Caco-2 (cell line): Measurements from ENCODE around the gene HLCS. TPM values are rescaled to one million over a fixed set of nuclear protein-coding genes. Genes with fewer than 3 reads are reported as not detected.

Experiments
- BruUV-seq: library from RNA; stranded (reverse); fragments of 400-500 nt; replicated peaks from 2 replicates; lab custom pipeline; 2021; lab: Mats Ljungman, UMichigan
- CTCF ChIA-PET: fragments of 300-600 bp; sonication (Branson Sonifier 250); formaldehyde crosslinking; loops from one replicate; lab custom pipeline; 2022; ENCODE audit warnings: antibody characterized with exemption; lab: Charles Lee
- POLR2A ChIA-PET: fragments of 300-600 bp; sonication (Branson Sonifier 250); formaldehyde crosslinking; loops from one replicate; lab custom pipeline; 2022; ENCODE audit warnings: antibody characterized with exemption; lab: Charles Lee
- DNase-seq, 2 experiments: peaks; one replicate each; pipeline versions ENCODE4 v3.0.0 to v3.0.0-alpha.2; 2020 to 2022
- H3K27me3 ChIP-seq: replicated peaks from 2 replicates; pipeline ENCODE4 v1.6.0; 2011; ENCODE audit warnings: low read length; ENCODE audit not compliant: control insufficient read depth, insufficient read depth
- H3K36me3 ChIP-seq: 2 replicates; pipeline ENCODE4 v1.5.1; 2011; ENCODE audit warnings: low read length; ENCODE audit not compliant: control insufficient read depth, insufficient read depth
- H3K4me1 ChIP-seq: fragments of 250-450 bp; sonication (Bioruptor Pico); 2 replicates; pipeline ENCODE4 v1.5.1; 2020; ENCODE audit warnings: mild to moderate bottlenecking
- H3K4me3 ChIP-seq: 2 replicates; pipeline ENCODE4 v1.5.1; 2011; ENCODE audit warnings: low read depth, mild to moderate bottlenecking, control low read depth, low read length
- H3K9me3 ChIP-seq: fragments of 250-450 bp; sonication (Bioruptor Pico); 2 replicates; pipeline ENCODE4 v1.5.1; 2020; ENCODE audit warnings: mild to moderate bottlenecking, moderate library complexity
- H3K27ac Mint-ChIP-seq: one replicate; pipeline ENCODE4 v1.8.0; 2022; ENCODE audit warnings: mixed read lengths; ENCODE audit not compliant: unreplicated experiment
- H3K27me3 Mint-ChIP-seq: one replicate; pipeline ENCODE4 v1.8.0; 2022; ENCODE audit warnings: mixed read lengths; ENCODE audit not compliant: insufficient read depth, unreplicated experiment
- H3K36me3 Mint-ChIP-seq: one replicate; pipeline ENCODE4 v1.8.0; 2022; ENCODE audit warnings: mild to moderate bottlenecking, mixed read lengths; ENCODE audit not compliant: insufficient read depth, unreplicated experiment
- H3K4me1 Mint-ChIP-seq: one replicate; pipeline ENCODE4 v1.8.0; 2022; ENCODE audit warnings: low read depth, mixed read lengths; ENCODE audit not compliant: unreplicated experiment
- H3K4me3 Mint-ChIP-seq: one replicate; pipeline ENCODE4 v1.8.0; 2022; ENCODE audit warnings: mild to moderate bottlenecking, moderate library complexity, mixed read lengths; ENCODE audit not compliant: unreplicated experiment
- H3K9me3 Mint-ChIP-seq: one replicate; pipeline ENCODE4 v1.8.0; 2022; ENCODE audit warnings: mixed read lengths; ENCODE audit not compliant: unreplicated experiment
- intact Hi-C: fragments of 100-400 bp; cut with micrococcal nuclease; formaldehyde crosslinking; loops from one replicate; pipeline ENCODE4 v1.10.0; 2022; ENCODE audit not compliant: unreplicated experiment
- total RNA-seq: library from RNA; stranded (reverse); gene quantifications from 2 replicates; pipeline ENCODE4 v1.2.3, GENCODE V29; 2022
- TF ChIP-seq, protein P1 (sequence below), 2 experiments: fragments of 200-600 bp in 1 of 2; IDR thresholded peaks; 1 replicate in 1 of 2; 2 replicates in 1 of 2; pipeline versions ENCODE4 v1.5.1 to v1.8.0; 2011 to 2022; ENCODE audit warnings: antibody characterized with exemption in 1 of 2, control low read depth in 1 of 2, inconsistent platforms in 1 of 2, low read depth in 1 of 2, low read length in 1 of 2, mild to moderate bottlenecking in 1 of 2, moderate library complexity in 1 of 2; ENCODE audit not compliant: insufficient read depth in 1 of 2, severe bottlenecking in 1 of 2, unreplicated experiment in 1 of 2

The HLCS gene
- total RNA-seq, 1 experiment from 2014 or later = 26.2 TPM

GRCh38 chr21:36815284-36815683 is 151.2 kb downstream of the HLCS start:
- Mint-ChIP-seq H3K27ac (no peak overlapping the region), H3K4me1 (no peaks in the 10 kb centered on the region), H3K4me3 (no peak overlapping the region), H3K9me3 (no peaks in the 10 kb centered on the region), H3K27me3 (no peaks in the 10 kb centered on the region), H3K36me3 (no peaks in the 10 kb centered on the region)
- intact Hi-C loops = no loop called here
- POLR2A ChIA-PET = no interaction called here
- CTCF ChIA-PET = no interaction called here
- DNase-seq = no peak
- H3K4me3 ChIP-seq = no peak overlapping the region
- no TSS peak for BruUV-seq
- H3K36me3 ChIP-seq = no peaks in the 10 kb centered on the region
- no peaks in the 10 kb centered on the region for H3K27me3 ChIP-seq
- H3K9me3 ChIP-seq = no peaks in the 10 kb centered on the region
- no peaks in the 10 kb centered on the region for H3K4me1 ChIP-seq
- TF ChIP-seq, protein P1, sequence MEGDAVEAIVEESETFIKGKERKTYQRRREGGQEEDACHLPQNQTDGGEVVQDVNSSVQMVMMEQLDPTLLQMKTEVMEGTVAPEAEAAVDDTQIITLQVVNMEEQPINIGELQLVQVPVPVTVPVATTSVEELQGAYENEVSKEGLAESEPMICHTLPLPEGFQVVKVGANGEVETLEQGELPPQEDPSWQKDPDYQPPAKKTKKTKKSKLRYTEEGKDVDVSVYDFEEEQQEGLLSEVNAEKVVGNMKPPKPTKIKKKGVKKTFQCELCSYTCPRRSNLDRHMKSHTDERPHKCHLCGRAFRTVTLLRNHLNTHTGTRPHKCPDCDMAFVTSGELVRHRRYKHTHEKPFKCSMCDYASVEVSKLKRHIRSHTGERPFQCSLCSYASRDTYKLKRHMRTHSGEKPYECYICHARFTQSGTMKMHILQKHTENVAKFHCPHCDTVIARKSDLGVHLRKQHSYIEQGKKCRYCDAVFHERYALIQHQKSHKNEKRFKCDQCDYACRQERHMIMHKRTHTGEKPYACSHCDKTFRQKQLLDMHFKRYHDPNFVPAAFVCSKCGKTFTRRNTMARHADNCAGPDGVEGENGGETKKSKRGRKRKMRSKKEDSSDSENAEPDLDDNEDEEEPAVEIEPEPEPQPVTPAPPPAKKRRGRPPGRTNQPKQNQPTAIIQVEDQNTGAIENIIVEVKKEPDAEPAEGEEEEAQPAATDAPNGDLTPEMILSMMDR (IDR thresholded peaks at IDR 0.05; ENCODE audit: insufficient read depth in 1 of 2, low read depth in 1 of 2, low read length in 1 of 2, severe bottlenecking in 1 of 2, unreplicated experiment in 1 of 2) = no peak

- Histone ChIP-seq H3K4me3 (no peak overlapping the region), H3K36me3 (no peaks in the 10 kb centered on the region), H3K27me3 (no peaks in the 10 kb centered on the region), H3K9me3 (no peaks in the 10 kb centered on the region), H3K4me1 (no peaks in the 10 kb centered on the region)
- Mint-ChIP-seq H3K27me3 (no peaks in the 10 kb centered on the region), H3K27ac (no peak overlapping the region), H3K36me3 (no peaks in the 10 kb centered on the region), H3K9me3 (no peaks in the 10 kb centered on the region), H3K4me1 (no peaks in the 10 kb centered on the region), H3K4me3 (no peak overlapping the region)
- CTCF ChIA-PET = no interaction called here
- intact Hi-C loops = no loop called here
- TF ChIP-seq, protein P1 (IDR thresholded peaks at IDR 0.05; ENCODE audit: insufficient read depth in 1 of 2, low read depth in 1 of 2, low read length in 1 of 2, severe bottlenecking in 1 of 2, unreplicated experiment in 1 of 2) = no peak
- no peak for DNase-seq
- POLR2A ChIA-PET = no interaction called here
- no TSS peak for BruUV-seq
Observed at GRCh38 chr21:36813052-36813451, 153.4 kb downstream of the HLCS start.

DNA sequence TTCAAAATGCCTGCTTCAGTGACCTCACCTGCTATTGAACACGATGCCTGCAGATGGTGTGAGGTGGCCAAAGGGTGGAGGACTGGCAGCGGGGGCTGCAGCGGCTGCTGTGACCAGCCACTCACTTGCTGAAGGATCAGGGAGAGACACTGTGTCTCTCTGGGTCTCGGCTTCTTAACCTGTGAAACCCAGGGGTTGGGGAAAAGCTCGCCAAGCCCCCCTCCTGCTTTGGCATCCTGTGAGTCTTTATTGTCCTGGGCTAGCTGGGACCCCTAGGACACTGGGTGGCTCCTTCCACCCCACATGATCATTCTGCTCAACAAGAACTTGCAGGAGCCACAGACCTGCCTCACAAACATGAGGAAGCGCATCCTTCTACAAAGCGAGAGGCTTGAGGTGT is 154.7 kb downstream of the HLCS start:
- Mint-ChIP-seq H3K9me3 (no peaks in the 10 kb centered on the region), H3K36me3 (no peaks in the 10 kb centered on the region), H3K27me3 (no peaks in the 10 kb centered on the region), H3K27ac (no peak overlapping the region), H3K4me3 (no peak overlapping the region), H3K4me1 (no peaks in the 10 kb centered on the region)
- CTCF ChIA-PET = no interaction called here
- Histone ChIP-seq H3K4me3 (no peak overlapping the region), H3K36me3 (no peaks in the 10 kb centered on the region), H3K9me3 (no peaks in the 10 kb centered on the region), H3K4me1 (no peaks in the 10 kb centered on the region), H3K27me3 (no peaks in the 10 kb centered on the region)
- intact Hi-C loops = no loop called here
- DNase-seq = no peak
- POLR2A ChIA-PET = no interaction called here
- TF ChIP-seq, protein P1 (IDR thresholded peaks at IDR 0.05; ENCODE audit: insufficient read depth in 1 of 2, low read depth in 1 of 2, low read length in 1 of 2, severe bottlenecking in 1 of 2, unreplicated experiment in 1 of 2) = no peak
- BruUV-seq = no TSS peak
